Bronchial epithelial cell (primary cell): ENCODE results near the gene MINDY4. TPM values are rescaled to one million over a fixed set of nuclear protein-coding genes. Genes with fewer than 3 reads are reported as not detected.

Experiments
- DNase-seq: peaks from one replicate; pipeline ENCODE4 v3.0.0-alpha.2; 2010; ENCODE audit warnings: low read depth
- FAIRE-seq: peaks from 2 replicates; lab custom pipeline; 2011; peaks lifted over from hg19 to GRCh38; lab: Jason Lieb, UNC
- H3K27me3 ChIP-seq: 2 replicates; pipeline ENCODE4 v1.5.1; 2011; ENCODE audit warnings: low read length; ENCODE audit not compliant: control insufficient read depth, insufficient read depth
- H3K36me3 ChIP-seq: 2 replicates; pipeline ENCODE4 v1.5.1; 2011; ENCODE audit warnings: low read length; ENCODE audit not compliant: control insufficient read depth, insufficient read depth
- H3K4me3 ChIP-seq: 2 replicates; pipeline ENCODE4 v1.5.1; 2011; ENCODE audit warnings: mild to moderate bottlenecking, low read depth, low read length, control low read depth
- CTCF ChIP-seq: IDR thresholded peaks from 2 replicates; pipeline ENCODE4 v1.5.1; 2011; ENCODE audit warnings: mild to moderate bottlenecking, moderate library complexity, low read length, control low read depth, inconsistent platforms; ENCODE audit not compliant: insufficient read depth, severe bottlenecking
- total RNA-seq: library from RNA; depleted of rRNA; stranded (reverse); fragments of >200 nt; gene quantifications from 2 replicates; pipeline ENCODE4 v1.2.1, GENCODE V29; 2014

Gene MINDY4
- total RNA-seq, 1 donor from 2014 or later: 1.1 TPM

GRCh38 chr7:30894009-30894408 lies 122.8 kb downstream of the MINDY4 start:
- H3K4me3 ChIP-seq: no peak overlapping the region
- TF ChIP-seq CTCF: no peak
- peaks cover 4% of the 10 kb centered on the region for H3K27me3 ChIP-seq
- FAIRE-seq (no peak), DNase-seq (no peak)
- H3K36me3 ChIP-seq: no peaks in the 10 kb centered on the region

- FAIRE-seq (no peak), DNase-seq (no peak)
- no peak overlapping the region for H3K4me3 ChIP-seq
- H3K27me3 ChIP-seq: peaks cover 4% of the 10 kb centered on the region
- no peaks in the 10 kb centered on the region for H3K36me3 ChIP-seq
- no peak for TF ChIP-seq CTCF
These were observed 123.8 kb downstream of the MINDY4 start for GRCh38 chr7:30894866-30895605.

GRCh38 chr7:30896036-30896435 lies 124.8 kb downstream of the MINDY4 start:
- Histone ChIP-seq H3K27me3 (peaks cover 5% of the 10 kb centered on the region), H3K4me3 (no peak overlapping the region), H3K36me3 (no peaks in the 10 kb centered on the region)
- FAIRE-seq (no peak), DNase-seq (no peak)
- no peak for TF ChIP-seq CTCF

- no peak for TF ChIP-seq CTCF
- DNase-seq (no peak), FAIRE-seq (no peak)
- H3K4me3 ChIP-seq: no peak overlapping the region
- H3K27me3 ChIP-seq: peaks cover 5% of the 10 kb centered on the region
- no peaks in the 10 kb centered on the region for H3K36me3 ChIP-seq
These were observed 125.8 kb downstream of the MINDY4 start for GRCh38 chr7:30896783-30897637.

- DNase-seq (no peak), FAIRE-seq (no peak)
- no peak for TF ChIP-seq CTCF
- Histone ChIP-seq H3K36me3 (no peaks in the 10 kb centered on the region), H3K27me3 (peaks cover 5% of the 10 kb centered on the region), H3K4me3 (no peak overlapping the region)
These were observed 126.6 kb downstream of the MINDY4 start for GRCh38 chr7:30897770-30898169.
